Nephron progenitor cell (in vitro differentiated cells): ENCODE data around the gene ELAVL1.

Experiments used
- DNase-seq: peaks from one replicate; pipeline ENCODE4 v3.0.0; 2021
- H3K27ac Mint-ChIP-seq: 2 replicates; pipeline ENCODE4 v1.8.0; 2021; ENCODE audit warnings: mild to moderate bottlenecking, moderate library complexity, mixed read lengths
- H3K27me3 Mint-ChIP-seq: 2 replicates; pipeline ENCODE4 v1.8.0; 2021; ENCODE audit warnings: mild to moderate bottlenecking, low read depth, mixed read lengths; ENCODE audit not compliant: poor library complexity
- H3K36me3 Mint-ChIP-seq: 2 replicates; pipeline ENCODE4 v1.8.0; 2021; ENCODE audit warnings: low read depth, mixed read lengths
- H3K4me1 Mint-ChIP-seq: 2 replicates; pipeline ENCODE4 v1.8.0; 2021; ENCODE audit warnings: mixed read lengths
- H3K4me3 Mint-ChIP-seq: 2 replicates; pipeline ENCODE4 v1.8.0; 2021; ENCODE audit warnings: mild to moderate bottlenecking, moderate library complexity, mixed read lengths
- H3K9me3 Mint-ChIP-seq: 2 replicates; pipeline ENCODE4 v1.8.0; 2021; ENCODE audit warnings: mild to moderate bottlenecking, moderate library complexity, mixed read lengths
- TF ChIP-seq, protein P1 (sequence below): fragments of 200-600 bp; sonication (generic); IDR thresholded peaks from 2 replicates; pipeline ENCODE4 v1.5.0; 2021; ENCODE audit warnings: antibody characterized with exemption

ELAVL1 gene

DNA sequence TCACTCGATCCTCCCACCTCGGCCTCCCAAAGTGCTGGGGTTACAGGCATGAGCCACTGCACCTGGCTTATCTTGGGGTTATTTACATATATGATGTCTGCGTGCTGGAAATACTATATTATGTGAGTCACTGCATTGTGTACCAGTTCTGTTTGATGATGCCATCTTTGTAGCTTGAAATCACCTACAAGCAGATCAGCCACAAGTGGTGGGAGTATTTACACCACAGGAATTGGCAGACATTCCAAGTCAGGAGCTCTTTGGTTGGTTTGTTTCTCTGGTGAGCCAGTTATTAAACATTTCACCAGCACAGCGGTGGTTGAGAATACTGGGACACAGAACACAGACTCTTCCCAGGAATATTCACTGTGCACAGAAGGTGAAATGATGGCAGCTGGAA, 57.5 kb downstream of the ELAVL1 start:
- Mint-ChIP-seq H3K36me3 (peaks cover 15% of the 10 kb centered on the region), H3K4me3 (no peak overlapping the region), H3K4me1 (peaks cover 6% of the 10 kb centered on the region)

DNA sequence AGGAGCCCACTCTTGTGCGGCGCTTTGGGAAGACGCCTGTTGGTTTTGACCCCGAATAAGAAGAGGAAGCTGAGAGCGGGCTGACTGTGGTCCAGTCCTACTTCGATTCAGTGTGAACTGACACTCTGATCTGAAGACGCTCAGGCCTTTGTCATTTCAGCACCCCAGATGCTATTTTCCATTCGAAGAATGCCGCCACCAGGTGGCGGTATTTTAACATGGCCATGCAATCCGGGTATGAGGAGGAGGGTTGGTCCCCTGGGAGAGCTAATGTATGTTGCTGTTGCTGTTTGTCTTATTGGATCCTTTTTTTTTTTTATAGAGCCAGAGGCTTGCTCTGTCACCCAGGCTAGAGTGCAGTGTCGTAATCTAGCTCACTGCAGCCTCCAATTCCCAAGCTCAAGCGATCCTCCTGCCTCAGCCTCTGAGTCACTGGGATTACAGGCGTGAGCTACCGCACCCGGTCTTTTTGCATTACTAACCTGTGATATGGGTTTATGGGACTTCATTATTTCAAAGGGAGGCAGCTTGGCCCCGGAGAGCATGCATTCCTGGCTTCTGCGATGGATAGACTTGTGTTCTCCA, 61.2 kb downstream of the ELAVL1 start:
- Mint-ChIP-seq H3K27ac (peak overlapping the region; percentile 100), H3K27me3 (no peaks in the 10 kb centered on the region), H3K4me3 (peak overlapping the region; percentile 94), H3K4me1 (peaks cover 20% of the 10 kb centered on the region), H3K36me3 (peaks cover 25% of the 10 kb centered on the region), H3K9me3 (peaks cover 5% of the 10 kb centered on the region)
- DNase-seq = peak; percentile 87
- TF ChIP-seq, protein P1, sequence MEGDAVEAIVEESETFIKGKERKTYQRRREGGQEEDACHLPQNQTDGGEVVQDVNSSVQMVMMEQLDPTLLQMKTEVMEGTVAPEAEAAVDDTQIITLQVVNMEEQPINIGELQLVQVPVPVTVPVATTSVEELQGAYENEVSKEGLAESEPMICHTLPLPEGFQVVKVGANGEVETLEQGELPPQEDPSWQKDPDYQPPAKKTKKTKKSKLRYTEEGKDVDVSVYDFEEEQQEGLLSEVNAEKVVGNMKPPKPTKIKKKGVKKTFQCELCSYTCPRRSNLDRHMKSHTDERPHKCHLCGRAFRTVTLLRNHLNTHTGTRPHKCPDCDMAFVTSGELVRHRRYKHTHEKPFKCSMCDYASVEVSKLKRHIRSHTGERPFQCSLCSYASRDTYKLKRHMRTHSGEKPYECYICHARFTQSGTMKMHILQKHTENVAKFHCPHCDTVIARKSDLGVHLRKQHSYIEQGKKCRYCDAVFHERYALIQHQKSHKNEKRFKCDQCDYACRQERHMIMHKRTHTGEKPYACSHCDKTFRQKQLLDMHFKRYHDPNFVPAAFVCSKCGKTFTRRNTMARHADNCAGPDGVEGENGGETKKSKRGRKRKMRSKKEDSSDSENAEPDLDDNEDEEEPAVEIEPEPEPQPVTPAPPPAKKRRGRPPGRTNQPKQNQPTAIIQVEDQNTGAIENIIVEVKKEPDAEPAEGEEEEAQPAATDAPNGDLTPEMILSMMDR = peak; percentile 79

More for the DNA sequence above, 57.5 kb downstream of the ELAVL1 start:
- Mint-ChIP-seq H3K27ac (no peak overlapping the region), H3K27me3 (no peaks in the 10 kb centered on the region), H3K9me3 (peaks cover 5% of the 10 kb centered on the region)
- DNase-seq = no peak
- TF ChIP-seq, protein P1 = no peak

DNA sequence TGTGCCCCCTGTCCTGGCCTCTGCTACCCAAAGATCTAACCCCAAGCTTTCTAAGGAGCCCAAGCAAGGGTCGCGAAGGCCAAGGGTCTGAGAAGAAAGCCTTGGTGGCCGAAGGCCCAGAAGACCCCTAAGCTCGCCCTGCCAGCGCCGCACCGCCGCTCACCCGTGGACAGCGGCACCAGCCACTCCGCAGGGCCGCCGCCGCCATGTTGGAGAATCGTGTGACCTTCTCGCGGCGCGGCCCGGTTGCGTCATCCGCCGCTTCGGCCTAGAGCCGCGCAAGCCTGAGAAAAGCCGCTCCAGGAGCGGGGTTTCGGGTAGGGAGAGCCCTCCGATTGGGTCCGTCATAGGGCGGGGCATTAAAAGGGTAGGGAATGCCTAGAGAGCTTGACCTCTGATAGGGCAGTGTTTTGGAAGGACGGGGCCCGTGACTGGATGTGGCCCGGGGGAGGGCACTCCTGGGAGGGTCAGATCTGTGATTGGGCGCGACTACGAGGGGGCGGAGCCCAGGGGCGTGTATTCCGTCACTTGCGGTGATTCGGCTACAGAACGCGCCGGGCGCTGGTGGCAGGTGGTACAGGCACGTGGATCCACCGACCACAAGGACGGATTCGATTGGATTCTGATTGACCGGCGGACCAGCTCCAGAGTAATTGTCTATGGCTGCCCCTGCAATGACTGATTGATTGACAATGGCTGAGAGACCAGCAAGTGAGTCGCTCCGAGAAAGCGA, 61.8 kb downstream of the ELAVL1 start, which contains the start of gene TIMM44:
Gene TIMM44 (minus strand): TSS at position 223 of the 733 bp plus-strand sequence. CDS start 15 bp downstream, at position 208.
- peak within 1 kb of the TSS; percentile 100 for H3K27ac Mint-ChIP-seq
- no peaks in the 10 kb centered on the region for H3K27me3 Mint-ChIP-seq
- peaks cover 20% of the 10 kb centered on the region for H3K4me1 Mint-ChIP-seq
- peaks cover 27% of the 10 kb centered on the region for H3K36me3 Mint-ChIP-seq
- H3K9me3 Mint-ChIP-seq = peaks cover 5% of the 10 kb centered on the region
- TF ChIP-seq, protein P1 = no peak
- DNase-seq = peak; percentile 97
- H3K4me3 Mint-ChIP-seq = peak within 1 kb of the TSS; percentile 94

DNA sequence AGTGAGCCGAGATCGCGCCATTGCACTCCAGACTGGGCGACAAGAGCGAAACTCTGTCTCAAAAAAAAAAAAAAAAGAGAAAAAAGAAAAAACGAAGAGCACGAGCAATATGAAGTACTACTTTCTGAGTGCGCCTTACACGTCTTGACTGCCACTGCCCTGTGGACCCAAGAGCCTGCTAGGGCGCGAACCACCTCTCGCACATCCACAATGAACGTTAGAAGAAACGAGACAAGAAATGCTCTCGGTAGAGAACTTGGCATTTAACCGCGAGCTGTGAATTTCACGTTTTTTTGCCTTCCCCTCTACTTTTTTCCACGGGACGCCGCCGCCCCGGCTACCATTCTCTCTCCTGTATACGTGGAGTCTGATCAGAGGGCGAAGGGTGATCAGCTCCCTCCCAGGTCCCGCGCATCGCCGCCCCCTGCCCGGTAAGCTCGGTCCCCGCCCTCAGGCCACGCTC, 62.4 kb downstream of the ELAVL1 start:
- Mint-ChIP-seq H3K9me3 (peaks cover 3% of the 10 kb centered on the region), H3K27ac (peak overlapping the region; percentile 100)
- no peak for DNase-seq

DNA sequence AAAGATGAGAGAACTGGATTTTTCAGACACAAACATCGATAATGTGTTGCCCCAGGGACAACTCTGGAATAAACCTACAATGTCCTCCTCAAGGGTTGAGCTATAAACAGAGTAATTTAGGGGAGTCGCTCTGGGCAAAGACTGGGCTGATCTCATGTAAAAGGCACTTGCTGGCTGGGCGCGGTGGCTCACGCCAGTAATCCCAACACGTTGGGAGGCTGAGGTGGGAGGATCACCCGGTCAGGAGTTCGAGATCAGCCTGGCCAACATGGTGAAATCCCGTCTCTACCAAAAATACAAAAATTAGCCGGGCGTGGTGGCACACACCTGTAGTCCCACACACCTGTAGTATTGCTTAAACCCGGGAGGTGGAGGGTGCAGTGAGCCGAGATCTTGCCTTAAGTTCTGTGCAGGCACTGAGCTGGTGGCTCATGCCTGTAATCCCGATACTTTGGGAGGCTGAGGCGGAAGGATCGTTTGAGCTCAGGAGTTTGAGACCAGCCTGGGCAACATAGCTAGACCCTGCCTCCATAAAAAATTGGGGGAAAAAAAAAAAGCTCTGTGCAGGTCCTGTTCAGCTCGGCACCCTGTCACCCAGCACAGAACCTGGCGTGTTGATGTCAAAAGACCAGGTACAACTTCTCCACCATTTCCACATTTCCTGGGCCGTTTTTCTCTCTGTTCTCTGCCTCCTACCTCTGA, 63.4 kb downstream of the ELAVL1 start:
- Mint-ChIP-seq H3K27me3 (no peaks in the 10 kb centered on the region), H3K9me3 (no peaks in the 10 kb centered on the region), H3K27ac (no peak overlapping the region), H3K36me3 (peaks cover 26% of the 10 kb centered on the region), H3K4me3 (peak overlapping the region; percentile 94), H3K4me1 (peaks cover 20% of the 10 kb centered on the region)
- TF ChIP-seq, protein P1 = no peak
- DNase-seq = no peak

More for the DNA sequence above, 62.4 kb downstream of the ELAVL1 start:
- TF ChIP-seq, protein P1 = no peak
- H3K4me1 Mint-ChIP-seq = peaks cover 20% of the 10 kb centered on the region
- peaks cover 25% of the 10 kb centered on the region for H3K36me3 Mint-ChIP-seq
- H3K4me3 Mint-ChIP-seq = peak overlapping the region; percentile 94
- H3K27me3 Mint-ChIP-seq = no peaks in the 10 kb centered on the region
